ENCODE data around the gene KIF3A. TPM values are rescaled to one million over a fixed set of nuclear protein-coding genes. Genes with fewer than 3 reads are reported as not detected.

KIF3A gene
- total RNA-seq, 1 experiment from 2014 or later, result 12.7 TPM

DNA sequence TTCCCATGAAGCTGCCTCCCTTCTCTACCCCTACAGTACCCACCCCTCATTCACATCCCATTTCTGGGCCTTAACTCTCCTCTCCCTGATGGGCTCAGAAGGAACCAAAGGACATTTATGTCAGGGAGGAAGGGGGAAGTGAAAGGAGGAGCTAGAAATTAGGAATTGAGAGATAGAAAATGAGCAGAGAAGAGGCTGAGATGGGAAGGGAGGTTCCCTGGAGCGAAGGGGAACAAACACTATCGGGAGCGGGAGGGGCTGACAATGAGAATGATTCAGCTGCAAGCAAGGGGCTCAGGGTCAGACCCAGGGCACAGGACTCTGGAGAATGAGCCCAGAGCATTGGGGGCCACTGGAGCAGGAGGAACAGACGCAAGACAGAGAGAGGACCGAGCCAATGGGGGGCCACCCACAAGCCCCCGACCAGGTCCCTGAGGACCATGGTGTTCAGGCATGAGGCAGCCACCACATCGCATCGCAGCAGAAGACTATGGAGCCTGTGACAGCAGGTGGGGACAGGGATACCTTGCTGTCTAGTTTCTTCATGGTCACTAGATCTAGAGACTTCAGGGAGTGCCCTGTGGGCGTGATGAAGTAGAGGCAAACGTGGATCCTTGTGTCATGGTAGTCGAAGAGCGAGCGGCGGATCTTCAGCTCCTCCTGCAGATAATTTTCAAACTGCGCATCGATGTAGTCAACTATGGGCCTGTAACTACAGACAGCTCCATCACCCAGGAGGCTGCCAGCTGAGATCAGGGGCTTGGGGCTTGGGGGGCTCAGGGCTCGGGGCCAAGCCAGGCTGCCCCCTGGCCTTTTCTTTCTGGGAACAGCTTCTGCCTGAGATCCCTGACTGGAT is 26.1 kb upstream of the KIF3A start:
- Histone ChIP-seq H3K27me3 (ENCODE audit: insufficient read depth, low read length) (no peaks in the 10 kb centered on the region), H2AFZ (ENCODE audit: low read depth, low read length, poor library complexity, severe bottlenecking) (no peak overlapping the region), H3K79me2 (ENCODE audit: insufficient read depth, low read length) (no peaks in the 10 kb centered on the region), H3K27ac (ENCODE audit: low read depth, low read length) (no peak overlapping the region), H3K4me2 (ENCODE audit: low read length) (no peak overlapping the region), H3K36me3 (ENCODE audit: control insufficient read depth in 1 of 2, insufficient read depth in 2 of 2, low read length in 2 of 2) (peaks cover 4 to 7% of the 10 kb centered on the region in 2 experiments; a peak in 2 of 4 replicates), H4K20me1 (ENCODE audit: insufficient read depth) (no peaks in the 10 kb centered on the region), H3K9me2 (ENCODE audit: insufficient read depth) (no peaks in the 10 kb centered on the region), H3K4me1 (ENCODE audit: control insufficient read depth in 1 of 2, insufficient read depth in 2 of 2, low read length in 2 of 2) (no peaks in the 10 kb centered on the region), H3K9me3 (ENCODE audit: control insufficient read depth in 1 of 2, insufficient read depth in 1 of 2, low read depth in 1 of 2, low read length in 2 of 2) (no peaks in the 10 kb centered on the region), H3K9ac (ENCODE audit: low read length) (no peak overlapping the region), H3K4me3 (replicated peaks in 1 of 2; ENCODE audit: low read depth in 1 of 2, low read length in 2 of 2) (no peak overlapping the region)
- RAD21 ChIA-PET (ENCODE audit: low non-redundant PET in 1 of 2, low total read pairs in 2 of 2, uncharacterized antibody in 2 of 2, unreplicated experiment in 2 of 2), result no interaction called here
- POLR2A ChIA-PET, result no interaction called here
- no peak for TF ChIP-seq FOSL1 (IDR thresholded peaks at IDR 0.05; ENCODE audit: low read depth)
- no peak for TF ChIP-seq CBX3 (IDR thresholded peaks at IDR 0.05; ENCODE audit: low read depth)
- no peak for DNase-seq (ENCODE audit: low read depth, low spot score)
- CTCF ChIA-PET, result interaction anchor here (1.4 kb wide), 1 partner anchor 56 kb away, joined by 3 read pairs; no protein-coding TSS in a partner anchor
- intact Hi-C loops (cut with micrococcal nuclease), result no loop called here
- BruUV-seq (replicated peaks), result no TSS peak
- no peak for ATAC-seq

DNA sequence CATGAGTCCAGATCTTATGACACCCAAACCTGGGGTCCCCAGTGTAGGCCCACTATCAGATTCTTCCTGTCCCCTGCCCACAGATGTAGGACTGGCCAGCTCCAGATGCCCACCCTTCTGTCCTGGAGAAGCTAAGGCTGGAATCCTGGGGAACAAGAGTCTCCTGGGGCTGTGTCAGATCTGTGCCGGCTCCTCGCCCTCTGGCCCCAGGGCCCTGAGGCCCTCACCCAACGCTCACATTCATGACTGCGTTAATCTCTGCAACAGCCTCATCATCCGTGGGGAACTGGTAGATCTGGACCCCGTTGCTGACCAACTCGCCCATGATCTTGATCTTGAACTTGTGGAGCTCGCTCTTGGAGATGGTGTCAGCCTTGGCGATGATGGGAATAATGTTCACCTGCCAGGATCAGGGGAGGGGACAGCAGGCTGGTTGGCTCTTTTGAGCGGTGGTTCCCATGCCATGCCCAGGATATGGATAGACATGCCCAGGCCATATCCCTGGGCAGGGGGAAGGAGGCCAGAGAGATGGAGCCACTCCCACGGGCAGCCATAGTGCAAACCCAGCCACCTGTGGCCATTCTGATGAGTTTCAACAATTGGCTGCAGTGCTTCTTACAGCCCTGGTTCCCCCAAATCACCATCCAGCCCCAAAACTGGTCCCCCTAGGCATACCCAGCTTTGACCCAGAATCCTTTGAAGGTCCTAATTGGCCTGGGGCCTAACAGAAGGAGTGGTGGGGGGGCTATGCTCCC is 25.1 kb upstream of the KIF3A start:
- Histone ChIP-seq H3K4me2 (ENCODE audit: low read length) (no peak overlapping the region), H3K27me3 (ENCODE audit: insufficient read depth, low read length) (no peaks in the 10 kb centered on the region), H3K4me1 (ENCODE audit: control insufficient read depth in 1 of 2, insufficient read depth in 2 of 2, low read length in 2 of 2) (no peaks in the 10 kb centered on the region), H3K9ac (ENCODE audit: low read length) (no peak overlapping the region), H3K79me2 (ENCODE audit: insufficient read depth, low read length) (no peaks in the 10 kb centered on the region), H4K20me1 (ENCODE audit: insufficient read depth) (no peaks in the 10 kb centered on the region), H3K4me3 (replicated peaks in 1 of 2; ENCODE audit: low read depth in 1 of 2, low read length in 2 of 2) (no peak overlapping the region), H3K9me2 (ENCODE audit: insufficient read depth) (no peaks in the 10 kb centered on the region), H3K27ac (ENCODE audit: low read depth, low read length) (no peak overlapping the region), H3K9me3 (ENCODE audit: control insufficient read depth in 1 of 2, insufficient read depth in 1 of 2, low read depth in 1 of 2, low read length in 2 of 2) (no peaks in the 10 kb centered on the region), H3K36me3 (ENCODE audit: control insufficient read depth in 1 of 2, insufficient read depth in 2 of 2, low read length in 2 of 2) (peaks cover 7 to 11% of the 10 kb centered on the region in 2 experiments; a peak in 2 of 4 replicates), H2AFZ (ENCODE audit: low read depth, low read length, poor library complexity, severe bottlenecking) (no peak overlapping the region)
- BruUV-seq (replicated peaks), result no TSS peak
- intact Hi-C loops (cut with micrococcal nuclease), result no loop called here
- TF ChIP-seq EGR1 (IDR thresholded peaks at IDR 0.05; ENCODE audit: low read depth) (no peak), ELF1 (IDR thresholded peaks at IDR 0.05; ENCODE audit: borderline replicate concordance, low read depth) (no peak), POLR2AphosphoS5 (IDR thresholded peaks at IDR 0.05; ENCODE audit: low read depth, low read length) (no peak), ZFX (IDR thresholded peaks at IDR 0.05) (no peak)
- no peak for DNase-seq (ENCODE audit: low read depth, low spot score)
- RAD21 ChIA-PET (ENCODE audit: low non-redundant PET in 1 of 2, low total read pairs in 2 of 2, uncharacterized antibody in 2 of 2, unreplicated experiment in 2 of 2), result no interaction called here
- no peak for ATAC-seq
- POLR2A ChIA-PET, result no interaction called here
- CTCF ChIA-PET, result no interaction called here
